GM23338 (cell line): ENCODE measurements around the gene UBN2. TPM values are rescaled to one million over a fixed set of nuclear protein-coding genes. Genes with fewer than 3 reads are reported as not detected.
A peak's percentile ranks its signal among the peaks of the same experiment; 100 is the strongest.

ENCODE experiments used
- ATAC-seq: fragments of 200-7000 bp; cut with Tn5 transposase; 3 replicates; pipeline ENCODE4 v1.9.1; 2020
- DNase-seq: peaks from one replicate; pipeline ENCODE4 v3.0.0-alpha.2; 2015; ENCODE audit warnings: low spot score
- H2AFZ ChIP-seq: fragments of 200-600 bp; sonication (generic); 2 replicates; pipeline ENCODE4 v1.8.0; 2016; ENCODE audit warnings: antibody characterized with exemption, mild to moderate bottlenecking, moderate library complexity
- H3F3A ChIP-seq: fragments of 200-600 bp; sonication (generic); replicated peaks from 2 replicates; pipeline ENCODE4 v1.8.0; 2017; ENCODE audit warnings: antibody characterized with exemption, mixed run types, low read depth
- H3K27ac ChIP-seq: fragments of 200-600 bp; sonication (generic); 2 replicates; pipeline ENCODE4 v1.6.1; 2016; ENCODE audit warnings: low read depth
- H3K27me3 ChIP-seq: fragments of 200-600 bp; sonication (generic); 2 replicates; pipeline ENCODE4 v1.8.0; 2016; ENCODE audit warnings: mild to moderate bottlenecking, mixed run types, moderate library complexity; ENCODE audit not compliant: insufficient read depth
- H3K36me3 ChIP-seq: fragments of 200-600 bp; sonication (generic); 2 replicates; pipeline ENCODE4 v1.8.0; 2016; ENCODE audit warnings: mild to moderate bottlenecking; ENCODE audit not compliant: insufficient read depth
- H3K4me1 ChIP-seq: fragments of 200-600 bp; sonication (generic); 2 replicates; pipeline ENCODE4 v1.8.0; 2016; ENCODE audit warnings: mild to moderate bottlenecking, moderate library complexity; ENCODE audit not compliant: insufficient read depth
- H3K4me2 ChIP-seq: fragments of 200-600 bp; sonication (generic); 2 replicates; pipeline ENCODE4 v1.7.1; 2017; ENCODE audit warnings: mixed run types
- H3K4me3 ChIP-seq: fragments of 200-600 bp; sonication (generic); 2 replicates; pipeline ENCODE4 v1.6.1; 2016; ENCODE audit warnings: mixed run types
- H3K79me2 ChIP-seq: fragments of 200-600 bp; sonication (generic); replicated peaks from 2 replicates; pipeline ENCODE4 v1.8.0; 2017; ENCODE audit warnings: mild to moderate bottlenecking; ENCODE audit not compliant: insufficient read depth
- H3K9me2 ChIP-seq: fragments of 200-600 bp; sonication (generic); 2 replicates; pipeline ENCODE4 v1.8.0; 2017; ENCODE audit not compliant: insufficient read depth
- H4K20me1 ChIP-seq: fragments of 200-600 bp; sonication (generic); replicated peaks from 2 replicates; pipeline ENCODE4 v1.8.0; 2017; ENCODE audit warnings: mild to moderate bottlenecking; ENCODE audit not compliant: insufficient read depth
- H3K27ac Mint-ChIP-seq: 2 replicates; pipeline ENCODE4 v1.8.0; 2020; ENCODE audit warnings: inconsistent platforms, mild to moderate bottlenecking, moderate library complexity, mixed read lengths
- H3K27me3 Mint-ChIP-seq: 3 replicates; pipeline ENCODE4 v1.8.0; 2022; ENCODE audit warnings: low read depth, mild to moderate bottlenecking, moderate library complexity, mixed read lengths, inconsistent platforms; ENCODE audit not compliant: insufficient read depth, poor library complexity
- H3K36me3 Mint-ChIP-seq: 3 replicates; pipeline ENCODE4 v1.8.0; 2021; ENCODE audit warnings: low read depth, mild to moderate bottlenecking, inconsistent platforms, moderate library complexity, mixed read lengths
- H3K4me1 Mint-ChIP-seq: 3 replicates; pipeline ENCODE4 v1.8.0; 2020; ENCODE audit warnings: mild to moderate bottlenecking, inconsistent platforms, mixed read lengths
- H3K4me3 Mint-ChIP-seq: 3 replicates; pipeline ENCODE4 v1.8.0; 2021; ENCODE audit warnings: moderate library complexity, mild to moderate bottlenecking, inconsistent platforms, mixed read lengths
- H3K9me3 Mint-ChIP-seq: 3 replicates; pipeline ENCODE4 v1.8.0; 2020; ENCODE audit warnings: moderate library complexity, mild to moderate bottlenecking, inconsistent platforms, mixed read lengths
- CREB1 ChIP-seq: fragments of 250-450 bp; sonication (Bioruptor Pico); IDR thresholded peaks from 2 replicates; pipeline ENCODE4 v1.5.0; 2020; ENCODE audit warnings: low read depth, mild to moderate bottlenecking, moderate library complexity
- POLR2AphosphoS5 ChIP-seq: IDR thresholded peaks from 2 replicates; pipeline ENCODE4 v1.6.1; 2016; ENCODE audit warnings: antibody characterized with exemption, low read depth
- ZNF114 ChIP-seq: fragments of 250-450 bp; sonication (Bioruptor Pico); IDR thresholded peaks from 2 replicates; pipeline ENCODE4 v1.5.0; 2020; ENCODE audit warnings: mild to moderate bottlenecking, moderate library complexity
- ZNF331 ChIP-seq: fragments of 250-450 bp; sonication (Bioruptor Pico); IDR thresholded peaks from 2 replicates; pipeline ENCODE4 v1.5.0; 2020; ENCODE audit warnings: low read depth, mild to moderate bottlenecking, moderate library complexity
- long read RNA-seq: library from polyadenylated mRNA; unstranded; transcript quantifications from one replicate; pipeline ENCODE4 v2.0.0, GENCODE V29; 2020; ENCODE audit not compliant: unreplicated experiment
- polyA plus RNA-seq: library from polyadenylated mRNA; unstranded; fragments of >200 nt; fragmentation: Nextera tagmentation; extraction: Ambion mirVana; gene quantifications from 2 replicates; pipeline ENCODE4 v1.2.1, GENCODE V29; 2016
- total RNA-seq: library from RNA; depleted of rRNA; stranded (reverse); fragments of >200 nt; shearing (Covaris generic); gene quantifications from 2 replicates; pipeline ENCODE4 v1.2.3, GENCODE V29; 2014; rRNA removed
- TF ChIP-seq, protein P1 (sequence below): IDR thresholded peaks from 2 replicates; pipeline ENCODE4 v1.6.1; 2016; ENCODE audit warnings: antibody characterized with exemption
- TF ChIP-seq, protein P2 (sequence below): fragments of 250-450 bp; sonication (Bioruptor Pico); IDR thresholded peaks from 2 replicates; pipeline ENCODE4 v1.5.0; 2020; ENCODE audit warnings: mild to moderate bottlenecking, moderate library complexity

Gene UBN2
- 25.4 and 26.6 TPM in 2 replicates for total RNA-seq
- 17.8 and 18.5 TPM in 2 replicates for polyA plus RNA-seq
- long read RNA-seq, partial matches to known transcripts = 1 of 3 reads
- long read RNA-seq, other reads (novel, unspliced or antisense) = 2 of 3 reads

DNA sequence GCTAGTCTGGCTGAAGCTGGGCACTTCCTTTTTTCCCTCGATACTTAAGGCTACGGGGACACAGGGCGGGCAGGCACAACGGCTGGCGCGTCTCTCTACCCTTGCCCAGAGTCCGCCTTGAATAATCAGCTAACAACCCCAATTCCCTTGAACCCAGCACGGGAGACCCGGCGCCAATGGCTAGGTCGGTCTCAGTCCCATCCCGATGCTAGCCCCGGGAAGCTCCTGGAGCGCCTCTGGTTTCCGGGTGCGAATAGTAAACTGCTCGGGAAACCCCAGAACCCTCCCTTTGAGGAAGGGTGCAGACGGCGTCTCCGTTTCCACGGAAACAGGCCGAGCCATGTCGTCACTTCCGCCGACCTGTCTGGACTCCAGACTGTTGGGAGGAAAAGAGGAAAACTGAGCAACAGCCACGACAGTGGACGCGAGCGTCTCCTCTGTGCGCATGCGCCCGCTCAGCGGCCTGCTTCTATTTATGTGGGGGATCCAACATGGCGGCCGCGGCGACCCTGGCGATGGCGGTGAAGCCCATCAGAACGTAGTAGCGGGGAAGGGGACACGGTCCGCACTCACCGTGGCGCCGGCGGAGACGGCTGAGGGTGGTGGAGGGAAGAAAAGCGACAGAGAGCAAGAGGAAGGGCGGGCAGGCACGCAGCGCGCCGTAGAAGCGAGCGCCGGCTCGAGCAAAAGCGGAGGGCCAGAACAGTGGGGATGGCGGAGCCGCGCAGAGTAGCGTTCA, at the start of gene UBN2:
TSS of gene UBN2 (plus strand) at position 464 of the 739 bp plus-strand sequence. CDS start at position 712, 248 bp downstream.
- Mint-ChIP-seq H3K9me3 (peaks cover 10% of the 10 kb centered on the region; the same call in 1 of the 3 replicates), H3K4me3 (peak within 1 kb of the TSS; percentile 95), H3K27me3 (peaks cover 5% of the 10 kb centered on the region), H3K36me3 (peaks cover 8% of the 10 kb centered on the region; the same call in 2 of the 3 replicates), H3K27ac (peak within 1 kb of the TSS; percentile 89), H3K4me1 (peaks cover 12% of the 10 kb centered on the region)
- Histone ChIP-seq H3K36me3 (no peaks in the 10 kb centered on the region), H4K20me1 (no peaks in the 10 kb centered on the region), H2AFZ (peak within 1 kb of the TSS; percentile 92), H3K4me2 (peak within 1 kb of the TSS; percentile 83), H3K27me3 (no peaks in the 10 kb centered on the region), H3K4me3 (peak within 1 kb of the TSS; percentile 92), H3K79me2 (peaks cover 40% of the 10 kb centered on the region), H3K27ac (peak within 1 kb of the TSS; percentile 90), H3F3A (no peaks in the 10 kb centered on the region), H3K4me1 (peaks cover 22% of the 10 kb centered on the region), H3K9me2 (no peaks in the 10 kb centered on the region)
- ATAC-seq = peak; percentile 93
- DNase-seq = peak; percentile 98
- TF ChIP-seq POLR2AphosphoS5 (peak; percentile 89), CREB1 (peak; percentile 93), ZNF331 (CRISPR knock-in tag) (no peak), ZNF114 (CRISPR knock-in tag) (no peak)
- TF ChIP-seq, protein P1, sequence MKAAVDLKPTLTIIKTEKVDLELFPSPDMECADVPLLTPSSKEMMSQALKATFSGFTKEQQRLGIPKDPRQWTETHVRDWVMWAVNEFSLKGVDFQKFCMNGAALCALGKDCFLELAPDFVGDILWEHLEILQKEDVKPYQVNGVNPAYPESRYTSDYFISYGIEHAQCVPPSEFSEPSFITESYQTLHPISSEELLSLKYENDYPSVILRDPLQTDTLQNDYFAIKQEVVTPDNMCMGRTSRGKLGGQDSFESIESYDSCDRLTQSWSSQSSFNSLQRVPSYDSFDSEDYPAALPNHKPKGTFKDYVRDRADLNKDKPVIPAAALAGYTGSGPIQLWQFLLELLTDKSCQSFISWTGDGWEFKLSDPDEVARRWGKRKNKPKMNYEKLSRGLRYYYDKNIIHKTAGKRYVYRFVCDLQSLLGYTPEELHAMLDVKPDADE = peak; percentile 68
- TF ChIP-seq, protein P2, sequence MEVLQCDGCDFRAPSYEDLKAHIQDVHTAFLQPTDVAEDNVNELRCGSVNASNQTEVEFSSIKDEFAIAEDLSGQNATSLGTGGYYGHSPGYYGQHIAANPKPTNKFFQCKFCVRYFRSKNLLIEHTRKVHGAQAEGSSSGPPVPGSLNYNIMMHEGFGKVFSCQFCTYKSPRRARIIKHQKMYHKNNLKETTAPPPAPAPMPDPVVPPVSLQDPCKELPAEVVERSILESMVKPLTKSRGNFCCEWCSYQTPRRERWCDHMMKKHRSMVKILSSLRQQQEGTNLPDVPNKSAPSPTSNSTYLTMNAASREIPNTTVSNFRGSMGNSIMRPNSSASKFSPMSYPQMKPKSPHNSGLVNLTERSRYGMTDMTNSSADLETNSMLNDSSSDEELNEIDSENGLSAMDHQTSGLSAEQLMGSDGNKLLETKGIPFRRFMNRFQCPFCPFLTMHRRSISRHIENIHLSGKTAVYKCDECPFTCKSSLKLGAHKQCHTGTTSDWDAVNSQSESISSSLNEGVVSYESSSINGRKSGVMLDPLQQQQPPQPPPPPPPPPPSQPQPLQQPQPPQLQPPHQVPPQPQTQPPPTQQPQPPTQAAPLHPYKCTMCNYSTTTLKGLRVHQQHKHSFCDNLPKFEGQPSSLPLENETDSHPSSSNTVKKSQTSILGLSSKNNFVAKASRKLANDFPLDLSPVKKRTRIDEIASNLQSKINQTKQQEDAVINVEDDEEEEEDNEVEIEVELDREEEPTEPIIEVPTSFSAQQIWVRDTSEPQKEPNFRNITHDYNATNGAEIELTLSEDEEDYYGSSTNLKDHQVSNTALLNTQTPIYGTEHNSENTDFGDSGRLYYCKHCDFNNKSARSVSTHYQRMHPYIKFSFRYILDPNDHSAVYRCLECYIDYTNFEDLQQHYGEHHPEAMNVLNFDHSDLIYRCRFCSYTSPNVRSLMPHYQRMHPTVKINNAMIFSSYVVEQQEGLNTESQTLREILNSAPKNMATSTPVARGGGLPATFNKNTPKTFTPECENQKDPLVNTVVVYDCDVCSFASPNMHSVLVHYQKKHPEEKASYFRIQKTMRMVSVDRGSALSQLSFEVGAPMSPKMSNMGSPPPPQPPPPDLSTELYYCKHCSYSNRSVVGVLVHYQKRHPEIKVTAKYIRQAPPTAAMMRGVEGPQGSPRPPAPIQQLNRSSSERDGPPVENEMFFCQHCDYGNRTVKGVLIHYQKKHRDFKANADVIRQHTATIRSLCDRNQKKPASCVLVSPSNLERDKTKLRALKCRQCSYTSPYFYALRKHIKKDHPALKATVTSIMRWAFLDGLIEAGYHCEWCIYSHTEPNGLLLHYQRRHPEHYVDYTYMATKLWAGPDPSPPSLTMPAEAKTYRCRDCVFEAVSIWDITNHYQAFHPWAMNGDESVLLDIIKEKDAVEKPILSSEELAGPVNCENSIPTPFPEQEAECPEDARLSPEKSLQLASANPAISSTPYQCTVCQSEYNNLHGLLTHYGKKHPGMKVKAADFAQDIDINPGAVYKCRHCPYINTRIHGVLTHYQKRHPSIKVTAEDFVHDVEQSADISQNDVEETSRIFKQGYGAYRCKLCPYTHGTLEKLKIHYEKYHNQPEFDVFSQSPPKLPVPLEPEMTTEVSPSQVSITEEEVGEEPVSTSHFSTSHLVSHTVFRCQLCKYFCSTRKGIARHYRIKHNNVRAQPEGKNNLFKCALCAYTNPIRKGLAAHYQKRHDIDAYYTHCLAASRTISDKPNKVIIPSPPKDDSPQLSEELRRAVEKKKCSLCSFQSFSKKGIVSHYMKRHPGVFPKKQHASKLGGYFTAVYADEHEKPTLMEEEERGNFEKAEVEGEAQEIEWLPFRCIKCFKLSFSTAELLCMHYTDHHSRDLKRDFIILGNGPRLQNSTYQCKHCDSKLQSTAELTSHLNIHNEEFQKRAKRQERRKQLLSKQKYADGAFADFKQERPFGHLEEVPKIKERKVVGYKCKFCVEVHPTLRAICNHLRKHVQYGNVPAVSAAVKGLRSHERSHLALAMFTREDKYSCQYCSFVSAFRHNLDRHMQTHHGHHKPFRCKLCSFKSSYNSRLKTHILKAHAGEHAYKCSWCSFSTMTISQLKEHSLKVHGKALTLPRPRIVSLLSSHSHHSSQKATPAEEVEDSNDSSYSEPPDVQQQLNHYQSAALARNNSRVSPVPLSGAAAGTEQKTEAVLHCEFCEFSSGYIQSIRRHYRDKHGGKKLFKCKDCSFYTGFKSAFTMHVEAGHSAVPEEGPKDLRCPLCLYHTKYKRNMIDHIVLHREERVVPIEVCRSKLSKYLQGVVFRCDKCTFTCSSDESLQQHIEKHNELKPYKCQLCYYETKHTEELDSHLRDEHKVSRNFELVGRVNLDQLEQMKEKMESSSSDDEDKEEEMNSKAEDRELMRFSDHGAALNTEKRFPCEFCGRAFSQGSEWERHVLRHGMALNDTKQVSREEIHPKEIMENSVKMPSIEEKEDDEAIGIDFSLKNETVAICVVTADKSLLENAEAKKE (CRISPR knock-in tag) = no peak
